ENCODE results near the gene OAS3. TPM values are rescaled to one million over a fixed set of nuclear protein-coding genes. Genes with fewer than 3 reads are reported as not detected.

OAS3 gene
- total and polyA plus RNA-seq, 10 of the 15 experiments (the other 5 are each of a cell fraction or from before 2014, with no cell fraction given) = 5.1 to 107 (median 18.0) TPM

- BruUV-seq (replicated peaks) = no TSS peak
- intact Hi-C loops (cut with micrococcal nuclease; ENCODE audit: unreplicated experiment) = no loop called here
- Histone ChIP-seq H3K4me1 (ENCODE audit: control insufficient read depth, insufficient read depth, low read length) (peaks cover 17% of the 10 kb centered on the region), H3K9me3 (replicated peaks; ENCODE audit: control insufficient read depth, insufficient read depth, low read length) (peaks cover 44% of the 10 kb centered on the region), H3K36me3 (ENCODE audit: control insufficient read depth in 2 of 2, insufficient read depth in 2 of 2, low read length in 1 of 2) (peaks cover 18 to 55% of the 10 kb centered on the region in 2 experiments), H3K79me2 (ENCODE audit: control insufficient read depth, insufficient read depth, low read length) (peaks cover 70% of the 10 kb centered on the region), H3K27me3 (replicated peaks in 1 of 2; ENCODE audit: control insufficient read depth in 2 of 2, insufficient read depth in 2 of 2, low read length in 1 of 2) (no peaks in the 10 kb centered on the region), H3K4me3 (no peak overlapping the region), H3K4me2 (ENCODE audit: control insufficient read depth, insufficient read depth) (no peak overlapping the region), H3K27ac (ENCODE audit: control insufficient read depth, insufficient read depth) (no peak overlapping the region), H2AFZ (ENCODE audit: control insufficient read depth, low read depth, low read length) (no peak overlapping the region), H4K20me1 (ENCODE audit: control insufficient read depth, insufficient read depth) (no peaks in the 10 kb centered on the region; the same call in 1 of the 2 replicates), H3K9ac (ENCODE audit: control insufficient read depth, insufficient read depth, low read length) (no peak overlapping the region)
- ChIA-PET RAD21 (ENCODE audit: unreplicated experiment) (no interaction called here), CTCF (interaction anchor here (1.2 kb wide), 1 partner anchor 86 kb away, joined by 3 read pairs; no protein-coding TSS in a partner anchor), POLR2A (no interaction called here), SMC1A (ENCODE audit: uncharacterized antibody, unreplicated experiment) (no interaction called here)
- FAIRE-seq (no peak), ATAC-seq (no peak), DNase-seq (ENCODE audit: low read depth, low spot score) (no peak)
- 98% methylated on average over 7 of the region's 7 CpGs for WGBS (ENCODE audit: insufficient coverage, insufficient replicate concordance, low lambda C conversion rate, missing lambda C conversion rate)
- no peak for TF ChIP-seq GABPA (IDR thresholded peaks at IDR 0.05; ENCODE audit: low read depth)
- no peak for TF ChIP-seq RELB (IDR thresholded peaks at IDR 0.05; ENCODE audit: low read depth)
- no peak for TF ChIP-seq ZBED1 (IDR thresholded peaks at IDR 0.05; ENCODE audit: borderline replicate concordance)
- TF ChIP-seq NR2F1 (conservative IDR thresholded peaks at IDR 0.05) = no peak
- TF ChIP-seq ELK1 (IDR thresholded peaks at IDR 0.05; ENCODE audit: low read depth, low read length) = no peak
- no peak for TF ChIP-seq YBX1 (IDR thresholded peaks at IDR 0.05)
- no peak for TF ChIP-seq HCFC1 (IDR thresholded peaks at IDR 0.05; ENCODE audit: low read length)
- TF ChIP-seq ZNF622 (IDR thresholded peaks at IDR 0.05) = no peak
- in situ Hi-C loops (cut with MboI) = no loop called here
Observed at GRCh38 chr12:112986291-112986800, 48.1 kb downstream of the OAS3 start.
